Measurements from ENCODE around the gene METTL9.
"Not testable (repeated sequence)": the region's sequence is repeated elsewhere in the genome, so short reads cannot be mapped to it uniquely, and the experiment has no call there.

The METTL9 gene

DNA sequence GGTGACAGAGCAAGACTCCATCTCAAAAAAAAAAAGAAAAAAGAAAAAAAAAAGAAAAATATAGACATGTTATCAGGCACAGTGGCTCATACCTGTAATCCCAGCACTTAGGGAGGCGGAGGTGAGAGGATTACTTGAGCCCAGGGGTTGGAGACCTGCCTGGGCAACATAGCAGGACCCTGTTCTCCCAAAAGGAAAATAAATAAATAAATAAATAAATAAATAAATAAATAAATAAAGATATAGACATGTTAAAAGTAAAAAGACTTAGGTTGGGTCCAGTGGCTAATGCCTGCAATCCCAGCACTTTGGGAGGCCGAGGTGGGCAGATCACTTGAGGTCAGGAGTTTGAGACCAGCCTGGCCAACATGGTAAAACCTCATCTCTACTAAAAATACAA, 23.1 kb upstream of the METTL9 start:
- DNase-seq: not testable (repeated sequence)

GRCh38 chr16:21577487-21577886, 21.9 kb upstream of the METTL9 start:
- not testable (repeated sequence) for DNase-seq

GRCh38 chr16:21578311-21578710, 21.1 kb upstream of the METTL9 start:
- not testable (repeated sequence) for DNase-seq

DNA sequence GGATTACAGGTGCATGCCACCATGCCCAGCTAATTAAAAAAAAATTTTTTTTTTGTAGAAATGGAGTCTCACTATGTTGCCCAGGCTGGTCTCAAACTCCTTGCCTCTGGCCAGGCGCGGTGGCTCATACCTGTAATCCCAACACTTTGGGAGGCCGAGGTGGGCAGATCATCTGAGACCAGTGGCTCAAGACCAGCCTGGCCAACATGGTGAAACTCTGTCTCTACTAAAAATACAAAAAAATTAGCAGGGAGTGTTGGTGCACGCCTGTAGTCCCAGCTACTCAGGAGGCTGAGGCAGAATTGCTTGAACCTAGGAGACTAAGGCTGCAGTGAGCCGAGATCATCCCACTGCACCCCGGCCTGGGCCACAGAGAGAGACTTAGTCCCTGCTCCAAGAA, 19.2 kb upstream of the METTL9 start:
- not testable (repeated sequence) for DNase-seq

- DNase-seq: no peak
Measured at GRCh38 chr16:21580807-21581206, 18.6 kb upstream of the METTL9 start.

GRCh38 chr16:21584817-21585216, 14.6 kb upstream of the METTL9 start:
- no peak for DNase-seq

DNA sequence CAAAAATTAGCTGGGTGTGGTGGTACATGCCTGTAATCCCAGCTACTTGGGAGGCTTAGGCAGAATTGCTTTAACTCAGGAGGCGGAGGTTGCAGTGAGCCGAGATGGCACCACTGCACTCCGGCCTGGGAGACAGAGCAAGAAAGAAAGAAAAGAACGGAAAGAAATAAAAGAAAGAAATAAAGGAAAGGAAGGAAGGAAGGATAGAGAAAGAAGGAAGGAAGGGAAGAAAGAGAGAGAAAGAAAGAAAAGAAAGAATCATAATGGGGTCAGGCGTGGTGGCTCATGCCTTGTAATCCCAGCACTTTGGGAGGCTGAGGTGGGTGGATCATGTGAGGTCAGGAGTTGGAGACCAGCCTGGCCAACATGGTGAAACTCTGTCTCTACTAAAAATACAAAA, 10.8 kb upstream of the METTL9 start:
- not testable (repeated sequence) for DNase-seq

DNA sequence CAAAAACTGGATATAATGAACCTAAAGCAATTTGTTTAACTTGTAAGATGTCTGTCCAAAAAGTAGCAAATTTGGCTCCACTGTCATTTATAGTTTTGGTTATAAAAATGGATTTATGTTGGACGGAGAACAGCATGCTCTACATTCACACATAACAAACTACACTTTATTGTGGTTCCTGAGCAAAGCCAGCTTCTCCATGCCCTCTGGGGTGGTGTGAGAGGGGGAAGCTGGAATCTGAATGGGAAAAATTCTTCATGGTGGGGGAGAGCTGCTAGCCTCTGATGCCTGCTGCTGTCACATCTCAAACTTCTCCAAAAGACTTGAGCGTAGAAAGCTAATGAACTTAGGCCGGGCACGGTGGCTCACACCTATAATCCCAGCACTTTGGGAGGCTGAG, 9.8 kb upstream of the METTL9 start:
- no peak for DNase-seq

GRCh38 chr16:21590287-21590686, 9.1 kb upstream of the METTL9 start:
- DNase-seq: no peak

DNA sequence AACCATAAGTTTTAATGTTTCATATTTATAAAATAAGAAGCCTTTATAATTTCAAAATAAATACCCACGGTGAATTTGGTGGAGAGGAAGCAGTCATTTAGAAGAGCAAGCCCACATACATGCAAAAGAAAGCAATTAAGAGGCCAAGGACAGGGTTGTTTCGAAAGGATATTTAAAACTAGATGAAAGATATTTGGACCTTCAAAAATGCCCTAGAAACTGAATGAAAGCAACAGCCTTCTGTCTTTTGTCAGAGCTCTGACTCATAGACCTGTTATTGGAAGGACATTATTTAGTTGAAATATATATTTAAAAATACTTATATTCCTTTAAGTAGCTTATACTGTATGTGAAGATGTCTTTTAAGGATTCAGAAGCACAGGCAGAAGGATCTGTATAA, 8.6 kb upstream of the METTL9 start:
- no peak for DNase-seq

GRCh38 chr16:21592191-21592590, 7.2 kb upstream of the METTL9 start:
- no peak for DNase-seq

- DNase-seq: no peak
Measured at GRCh38 chr16:21593530-21594289, 5.7 kb upstream of the METTL9 start.

GRCh38 chr16:21597561-21598030, 1.8 kb upstream of the METTL9 start:
- DNase-seq: no peak

DNA sequence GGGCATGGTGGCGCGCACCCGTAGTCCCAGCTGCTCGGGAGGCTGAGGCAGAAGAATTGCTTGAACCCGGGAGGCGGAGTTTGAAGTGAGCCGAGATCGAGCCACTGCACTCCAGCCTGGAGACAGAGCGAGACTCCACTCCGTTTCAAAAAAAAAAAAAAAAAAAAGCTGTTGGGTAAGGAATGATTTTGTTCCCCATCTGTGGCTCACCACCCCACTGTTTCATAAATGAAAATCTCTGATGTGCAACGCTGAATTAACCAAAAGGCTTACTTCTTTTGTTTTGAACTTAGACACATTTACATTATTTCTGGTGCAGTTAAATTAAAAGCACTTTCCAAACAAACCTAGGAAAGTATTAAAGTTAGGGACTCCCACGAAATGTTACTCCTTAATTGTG, 1.2 kb upstream of the METTL9 start:
- no peak for DNase-seq

- DNase-seq: no peak
Measured at GRCh38 chr16:21598701-21599121, 666 bp upstream of the METTL9 start.

DNA sequence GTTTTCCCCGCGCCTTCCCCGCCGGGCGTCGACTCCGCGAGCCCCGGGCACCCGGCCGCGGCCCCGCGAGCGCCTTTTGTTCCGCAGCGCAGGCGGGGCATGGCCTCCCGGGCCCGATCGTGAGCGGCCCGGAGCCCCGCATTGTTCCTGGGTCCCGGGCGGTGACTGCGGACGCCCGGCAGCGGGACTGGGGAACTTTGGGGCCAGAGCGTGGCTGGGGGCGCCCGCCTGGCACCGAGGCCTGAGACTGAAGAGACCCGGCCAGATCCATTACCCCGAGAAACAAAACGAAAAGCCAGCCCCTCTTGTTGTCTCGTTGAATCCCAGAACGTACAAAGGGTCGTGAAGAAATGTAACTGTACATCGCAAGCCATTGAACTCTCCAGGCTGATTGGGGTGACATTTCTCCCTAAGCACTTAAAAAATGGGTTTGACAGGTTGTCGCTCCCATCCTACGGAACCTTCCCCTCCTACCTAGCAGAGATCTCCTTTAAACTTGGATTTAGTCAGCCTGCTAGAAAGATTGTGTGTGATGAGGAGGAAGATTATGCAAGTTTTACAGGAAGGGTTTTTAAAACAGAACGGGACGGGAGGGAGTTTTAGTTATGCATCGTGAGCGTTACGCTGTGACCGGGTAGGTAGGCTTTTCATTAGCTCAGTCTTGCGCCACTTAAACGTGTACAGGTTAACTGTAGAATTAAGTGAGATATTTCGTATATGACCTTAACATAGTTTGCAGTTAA, 825 bp downstream of the METTL9 start:
- peak; percentile 13 for DNase-seq

DNA sequence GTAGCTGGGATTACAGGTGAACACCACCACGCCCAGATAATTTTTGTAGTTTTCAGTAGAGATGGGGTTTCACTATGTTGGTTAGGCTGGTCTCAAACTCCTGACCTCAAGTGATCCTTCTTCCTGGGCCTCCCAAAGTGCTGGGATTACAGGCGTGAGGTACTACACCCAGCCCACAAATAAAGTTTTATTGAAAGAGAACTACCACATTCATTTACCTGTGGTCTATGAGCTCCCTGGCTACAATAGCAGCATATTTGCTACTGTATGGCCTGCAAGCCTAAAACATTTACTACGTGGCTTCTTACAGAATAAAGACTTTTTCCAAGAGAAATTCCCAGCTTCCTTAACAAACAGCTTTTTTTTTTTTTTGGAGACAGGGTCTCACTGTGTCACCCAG, 3.4 kb downstream of the METTL9 start:
- DNase-seq: no peak

- DNase-seq: no peak
Measured at GRCh38 chr16:21603928-21604327, 4.6 kb downstream of the METTL9 start.

DNA sequence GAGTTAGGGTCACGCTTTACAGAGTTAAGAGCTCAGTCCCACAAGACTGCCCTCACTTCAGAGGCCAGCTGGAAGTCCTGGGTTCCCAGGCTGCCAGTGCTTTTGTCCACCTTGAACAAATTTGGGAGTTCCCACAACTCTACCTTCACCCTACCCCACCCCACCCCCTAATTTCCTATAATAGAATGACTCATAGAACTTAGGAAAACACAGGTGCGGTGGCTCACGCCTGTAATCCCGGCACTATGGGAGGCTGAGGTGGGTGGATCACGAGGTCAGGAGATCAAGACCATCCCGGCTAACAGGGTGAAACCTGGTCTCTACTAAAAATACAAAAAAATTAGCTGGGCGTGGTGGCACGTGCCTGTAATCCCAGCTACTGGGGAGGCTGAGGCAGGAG, 6.5 kb downstream of the METTL9 start:
- DNase-seq: not testable (repeated sequence)

DNA sequence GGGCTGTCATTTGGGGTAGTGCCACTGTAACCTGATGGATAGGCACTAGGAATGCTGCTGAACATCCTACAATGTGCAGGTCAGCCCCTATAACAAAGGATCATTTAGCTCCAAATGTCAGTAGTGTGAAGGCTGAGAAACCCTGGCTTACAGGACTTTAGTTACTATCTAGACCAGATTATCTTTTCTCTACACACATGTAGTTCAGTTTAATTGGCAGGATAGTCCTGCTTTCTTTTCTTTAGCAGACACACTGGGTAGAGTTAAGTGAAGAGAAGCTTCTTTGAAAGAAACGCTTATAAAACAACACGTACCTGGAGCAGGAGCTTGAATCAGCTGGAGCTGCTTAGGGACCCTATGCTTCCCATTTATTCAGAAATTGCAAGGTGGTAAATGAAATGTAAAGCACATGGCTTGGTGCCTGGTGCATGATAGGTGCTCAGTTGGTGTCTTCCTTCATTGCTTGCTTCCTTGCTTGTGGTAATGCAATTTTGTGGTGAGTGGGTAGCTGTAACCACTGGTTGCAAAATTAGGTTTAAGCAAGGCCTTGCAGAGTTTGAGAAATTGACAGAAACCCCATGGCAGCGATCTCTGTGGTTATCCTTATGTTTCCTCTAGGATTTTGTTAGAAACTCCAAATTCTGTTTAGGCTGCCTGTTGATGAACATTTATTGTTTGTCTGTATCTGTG, 9.4 kb downstream of the METTL9 start:
- no peak for DNase-seq

GRCh38 chr16:21610006-21610544, 10.7 kb downstream of the METTL9 start:
- DNase-seq: no peak

DNA sequence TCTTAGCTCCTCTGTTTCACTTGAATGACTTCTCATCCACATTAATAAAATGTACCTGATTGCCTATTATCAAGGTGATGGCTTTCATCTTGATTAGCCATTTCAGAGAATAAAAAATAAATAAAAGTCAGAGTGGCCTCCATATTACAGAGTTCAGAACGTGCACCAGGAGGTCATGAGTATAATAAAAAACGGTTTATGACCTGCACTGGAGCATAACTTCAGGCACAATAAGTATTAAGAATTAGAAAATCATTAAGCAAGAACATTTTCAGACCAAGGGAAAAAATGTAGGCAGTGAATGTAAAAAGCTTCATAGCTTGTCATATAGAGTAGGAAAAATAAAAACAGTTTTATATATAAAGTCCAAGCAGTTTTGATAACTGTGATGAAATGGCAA, 11.4 kb downstream of the METTL9 start:
- DNase-seq: no peak

DNA sequence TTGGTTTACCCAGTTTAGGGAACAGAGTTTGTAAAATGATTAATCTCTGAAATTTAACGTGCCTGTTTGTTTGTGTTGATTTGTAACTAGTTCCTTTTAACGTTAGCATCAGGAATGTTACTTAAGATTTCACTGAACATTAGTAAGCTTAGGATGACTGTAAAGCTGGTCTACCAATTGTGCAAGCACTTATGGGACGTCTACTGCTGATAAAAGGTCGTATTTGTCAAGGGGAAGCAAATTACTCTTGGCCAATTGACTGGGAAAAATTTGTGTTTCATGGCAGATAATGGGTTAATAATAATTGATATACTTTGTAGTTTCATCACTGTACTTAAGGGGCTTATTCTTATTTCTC, 11.8 kb downstream of the METTL9 start:
- no peak for DNase-seq

Measured in activated effector memory CD4-positive, alpha-beta T cell treated with Interleukin-2 at 50 U/mL for 16 hours (primary cell).